CD4-positive, alpha-beta T cell treated with Interleukin-15 for 4 hours (primary cell): ENCODE data around the gene CCL19.
A peak's percentile ranks its signal among the peaks of the same experiment; 100 is the strongest.
"Not testable (repeated sequence)": the region's sequence is repeated elsewhere in the genome, so short reads cannot be mapped to it uniquely, and the experiment has no call there.

Experiments used
- DNase-seq: peaks from one replicate; pipeline ENCODE4 v3.0.0-alpha.2; 2020; ENCODE audit warnings: low spot score

Gene CCL19

DNA sequence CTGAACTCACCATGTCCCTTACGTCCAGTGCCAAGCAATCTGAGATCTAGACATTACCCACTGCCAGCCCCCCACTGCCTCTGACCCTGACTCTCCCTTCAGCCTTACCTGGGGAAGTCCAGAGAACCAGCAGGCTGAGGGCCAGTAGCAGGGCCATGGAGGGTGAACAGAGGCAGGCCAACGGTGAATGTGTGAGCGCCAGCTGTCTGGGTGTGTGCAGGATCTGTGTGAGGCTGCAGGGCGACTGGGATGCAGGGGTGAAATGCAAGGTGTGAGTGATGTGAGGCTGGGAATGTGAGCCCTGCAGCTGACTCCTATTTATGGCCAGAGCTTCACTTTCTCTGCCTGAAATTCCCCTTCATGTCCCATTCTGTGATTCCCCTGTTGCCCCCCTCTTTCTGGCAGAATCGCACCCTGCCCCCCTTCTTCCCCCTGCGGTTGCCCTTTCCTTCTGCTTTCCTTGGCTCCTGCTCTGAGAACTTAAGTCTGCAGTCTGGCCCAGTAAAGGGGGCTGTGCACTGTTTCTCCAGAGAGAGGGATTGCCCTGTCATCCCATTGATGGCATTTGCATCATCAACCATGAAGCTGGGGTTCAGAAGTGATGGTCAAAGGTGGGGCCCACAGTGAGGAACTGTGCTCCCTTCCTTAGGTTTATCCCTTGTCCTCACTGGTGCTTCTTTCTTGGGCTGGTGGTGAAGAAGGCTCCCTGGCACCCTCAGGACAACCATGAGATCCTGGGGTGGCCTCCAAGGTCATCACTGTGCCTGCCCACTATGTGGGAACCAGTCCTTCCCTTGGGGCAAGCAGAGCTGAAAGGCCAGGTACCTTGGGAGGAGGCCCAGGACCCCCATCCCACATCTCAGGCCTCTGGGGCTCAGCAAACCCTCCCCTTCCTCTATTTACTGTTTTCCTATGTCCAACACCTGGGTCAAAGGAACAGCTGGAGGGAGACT, at the start of gene CCL19:
Gene CCL19, minus strand, starts transcription at position 294 of the 953 bp plus-strand sequence. Its CDS starts 137 bp downstream, at position 157.
- no peak for DNase-seq

DNA sequence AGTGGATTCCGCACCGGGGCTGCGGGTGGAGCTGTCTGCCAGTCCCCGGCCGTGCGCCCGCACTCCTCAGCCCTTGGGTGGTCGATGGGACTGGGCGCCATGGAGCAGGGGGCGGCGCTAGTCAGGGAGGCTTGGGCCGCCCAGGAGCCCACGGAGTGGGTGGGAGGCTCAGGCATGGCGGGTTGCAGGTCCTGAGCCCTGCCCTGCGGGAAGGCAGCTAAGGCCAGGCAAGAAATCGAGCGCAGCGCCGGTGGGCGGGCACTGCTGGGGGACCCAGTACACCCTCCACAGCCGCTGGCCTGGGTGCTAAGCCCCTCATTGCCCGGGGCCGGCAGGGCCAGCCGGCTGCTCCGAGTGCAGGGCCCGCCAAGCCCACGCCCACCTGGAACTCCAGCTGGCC, 49.1 kb upstream of the CCL19 start:
- not testable (repeated sequence) for DNase-seq

DNA sequence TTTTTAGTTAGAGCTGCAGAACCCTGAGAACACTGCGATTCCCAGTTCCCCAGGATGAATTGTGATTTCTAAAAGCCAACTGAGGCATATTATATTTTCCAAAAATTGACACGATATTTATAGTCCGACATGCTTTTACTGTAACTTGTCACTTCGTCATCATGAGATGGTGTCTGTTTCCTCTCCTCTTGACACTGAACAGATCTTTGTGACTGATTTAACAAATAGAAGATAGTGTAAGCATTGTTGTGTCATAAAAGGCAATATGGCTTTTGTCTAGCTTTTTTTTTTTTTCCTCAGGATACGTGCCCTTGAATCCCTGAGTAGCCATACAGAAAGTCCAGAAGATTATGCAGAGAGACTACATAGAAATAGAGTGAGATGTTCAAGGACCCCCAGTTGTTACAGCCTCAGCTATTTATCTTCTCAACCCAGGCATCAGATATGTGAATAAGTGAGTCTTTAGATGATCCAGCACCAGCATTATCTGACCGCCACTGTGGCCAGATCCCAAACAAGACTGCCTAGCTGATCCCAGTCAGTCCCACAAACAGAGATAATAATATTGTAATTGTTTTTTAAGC, 46.7 kb upstream of the CCL19 start:
- DNase-seq = no peak

DNA sequence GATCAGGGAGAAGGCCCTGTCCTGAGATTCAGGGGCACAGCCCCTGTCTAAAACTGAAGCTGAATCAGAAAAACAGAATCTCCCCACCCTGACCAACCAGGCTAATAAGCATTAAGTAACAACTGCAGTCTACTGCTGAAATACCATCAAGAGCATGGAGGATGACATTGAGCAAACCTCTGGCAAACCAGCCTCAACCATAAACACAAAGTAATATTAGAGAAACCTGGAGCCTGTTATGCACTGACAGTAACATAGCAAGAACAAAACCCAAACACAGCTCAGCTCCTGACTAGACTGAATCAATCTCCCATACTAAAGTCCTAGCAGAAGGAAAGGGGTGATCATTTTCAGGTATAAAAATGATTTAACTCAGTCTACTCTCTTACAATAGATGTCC, 43.6 kb upstream of the CCL19 start:
- DNase-seq = no peak

DNA sequence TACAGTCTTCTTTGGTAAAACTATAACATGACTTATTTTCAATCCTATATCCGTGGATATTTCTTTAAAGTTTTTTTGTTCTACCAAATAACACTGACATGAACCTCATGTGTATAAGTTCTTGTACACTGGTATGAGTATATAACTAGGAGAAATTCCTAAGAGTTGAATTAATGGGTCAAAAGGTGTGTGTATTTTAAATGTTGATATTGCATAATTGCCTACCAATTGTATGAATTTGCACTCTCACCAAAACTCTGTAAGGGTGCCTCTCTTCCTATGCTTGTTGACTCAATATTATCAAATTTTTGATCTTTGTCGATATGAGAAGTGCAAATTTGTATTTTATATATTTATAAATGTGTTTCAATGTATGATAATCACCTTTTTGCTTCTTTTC, 41.8 kb upstream of the CCL19 start:
- no peak for DNase-seq

DNA sequence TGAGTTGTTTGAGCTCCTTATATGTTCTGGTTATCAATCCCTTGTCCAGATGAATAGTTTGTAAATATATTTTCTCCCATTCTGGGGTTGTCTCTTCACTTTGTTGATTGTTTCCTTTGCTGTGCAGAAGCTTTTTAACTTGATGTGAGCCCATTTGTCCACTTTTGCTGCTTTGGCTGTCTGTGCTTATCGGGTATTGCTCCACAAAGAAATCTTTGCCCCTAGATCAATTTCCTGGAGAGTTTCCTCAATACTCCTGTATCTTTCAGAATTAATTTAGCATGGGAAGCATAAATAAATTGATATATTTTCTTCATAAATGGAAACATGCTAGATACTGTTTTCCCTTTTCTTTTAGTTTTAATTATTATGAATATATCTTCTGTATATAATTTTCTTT, 41.4 kb upstream of the CCL19 start:
- no peak for DNase-seq

DNA sequence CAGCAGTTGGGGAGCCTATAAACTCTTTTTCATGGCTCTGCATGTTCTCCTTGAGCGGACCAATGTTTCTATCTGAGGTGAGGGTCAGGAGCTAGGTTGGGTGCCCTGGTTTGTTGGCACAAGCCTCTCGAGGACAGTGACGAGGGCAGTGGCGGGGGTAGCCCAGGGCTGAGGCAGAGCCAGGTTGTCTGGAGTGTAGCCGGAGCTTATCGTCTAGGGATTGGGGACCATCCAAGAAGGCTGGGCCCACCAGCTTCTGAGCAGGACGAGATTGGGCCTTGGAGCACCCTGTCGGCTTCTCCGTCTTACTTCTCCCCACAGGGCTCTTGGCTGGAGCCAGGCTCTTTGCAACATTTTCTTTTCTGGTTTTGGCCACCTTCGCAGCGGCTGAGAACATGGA, 32.1 kb upstream of the CCL19 start:
- no peak for DNase-seq

DNA sequence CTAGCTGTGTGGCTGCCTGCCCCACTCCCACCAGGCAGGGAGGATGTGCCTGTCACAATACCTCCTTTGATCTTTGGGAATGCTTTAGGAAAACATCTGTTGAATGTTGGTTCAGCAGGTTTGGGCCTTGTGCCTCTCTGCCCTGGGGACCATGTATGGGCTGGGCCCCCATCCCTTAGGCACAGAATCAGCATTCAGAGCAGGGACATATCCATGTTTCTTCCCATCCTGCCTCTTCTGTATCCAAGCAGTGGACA, 28.6 kb upstream of the CCL19 start:
- DNase-seq = not testable (repeated sequence)

DNA sequence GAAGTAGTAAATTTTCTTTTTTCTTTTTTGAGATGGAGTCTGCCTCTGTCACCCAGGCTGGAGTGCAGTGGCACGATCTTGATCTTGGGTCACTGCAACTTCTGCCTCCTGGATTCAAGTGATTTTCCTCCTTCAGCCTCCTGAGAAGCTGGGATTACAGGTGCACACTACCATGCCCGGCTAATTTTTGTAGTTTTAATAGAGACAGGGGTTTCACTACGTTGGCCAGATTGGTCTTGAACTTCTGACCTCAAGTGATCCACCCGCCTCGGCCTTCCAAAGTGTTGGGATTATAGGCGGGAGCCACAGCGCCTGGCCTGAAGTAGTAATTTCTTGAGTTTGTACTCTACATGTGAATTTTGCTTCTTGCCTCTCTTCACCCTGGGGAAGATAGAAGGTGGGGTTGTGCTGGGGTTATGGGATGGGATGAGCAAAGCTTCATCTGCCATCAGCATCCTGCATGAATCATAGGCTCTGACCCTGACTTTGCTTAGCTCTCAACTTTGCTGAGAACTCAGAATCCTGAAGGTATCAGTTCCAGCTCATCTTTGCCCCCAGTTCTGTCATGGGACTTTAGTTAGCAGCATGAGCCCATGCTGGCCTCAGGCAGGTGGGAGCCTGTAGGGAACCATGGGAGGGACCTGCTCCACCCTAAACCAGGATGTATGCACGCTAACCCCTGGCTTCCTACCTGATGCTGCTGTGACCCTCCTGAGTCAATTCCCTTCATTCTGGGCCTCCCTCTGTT, 28.1 kb upstream of the CCL19 start:
- DNase-seq = no peak

DNA sequence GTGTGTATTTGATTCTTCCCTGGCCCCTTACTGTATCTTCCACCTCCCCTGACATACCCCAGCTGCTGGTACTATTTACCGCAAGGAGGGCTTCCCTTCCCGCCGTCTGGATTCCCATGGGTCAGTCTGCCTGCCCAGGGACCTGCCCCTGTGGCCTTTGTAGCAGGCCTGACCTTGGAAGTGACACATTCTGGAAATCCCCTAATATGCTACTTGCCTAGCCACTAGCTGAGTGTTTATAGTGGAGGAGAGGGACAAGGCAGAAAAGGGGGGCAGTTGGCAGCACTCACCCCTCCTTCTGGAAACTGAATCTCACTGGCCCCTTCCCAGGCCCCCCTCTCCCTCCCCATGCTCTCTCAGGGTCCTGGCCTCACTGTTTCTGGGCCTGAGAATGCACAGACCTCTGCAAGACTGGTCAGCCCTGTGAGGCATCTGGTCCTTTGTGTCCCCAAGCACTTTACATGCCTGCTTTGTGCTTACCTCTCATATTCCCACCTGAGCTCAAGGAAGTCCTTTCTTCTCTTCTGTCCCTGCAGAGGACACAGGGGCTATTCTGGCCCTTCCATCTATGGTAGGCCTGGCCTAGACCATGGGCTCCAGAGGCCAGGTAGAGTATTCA, 27.0 kb upstream of the CCL19 start:
- DNase-seq = no peak

DNA sequence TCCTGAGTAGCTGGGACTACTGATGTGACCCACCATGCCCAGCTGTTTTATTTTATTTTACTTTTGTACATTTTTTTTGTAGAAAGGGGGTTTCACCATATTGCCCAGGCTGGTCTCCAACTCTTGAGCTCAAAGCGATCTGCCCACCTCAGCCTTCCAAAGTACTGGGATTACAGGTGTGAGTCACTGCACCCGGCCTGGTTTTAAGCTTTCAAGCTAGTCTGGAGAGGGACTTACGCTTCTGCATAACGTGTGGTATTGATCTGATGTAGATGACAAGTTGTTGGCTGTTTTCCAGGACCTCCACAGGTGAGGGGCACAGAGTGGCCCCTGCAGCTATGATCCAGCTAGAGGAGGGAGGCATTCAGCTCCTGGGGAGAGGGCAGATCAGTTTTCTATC, 25.6 kb upstream of the CCL19 start:
- DNase-seq = no peak

DNA sequence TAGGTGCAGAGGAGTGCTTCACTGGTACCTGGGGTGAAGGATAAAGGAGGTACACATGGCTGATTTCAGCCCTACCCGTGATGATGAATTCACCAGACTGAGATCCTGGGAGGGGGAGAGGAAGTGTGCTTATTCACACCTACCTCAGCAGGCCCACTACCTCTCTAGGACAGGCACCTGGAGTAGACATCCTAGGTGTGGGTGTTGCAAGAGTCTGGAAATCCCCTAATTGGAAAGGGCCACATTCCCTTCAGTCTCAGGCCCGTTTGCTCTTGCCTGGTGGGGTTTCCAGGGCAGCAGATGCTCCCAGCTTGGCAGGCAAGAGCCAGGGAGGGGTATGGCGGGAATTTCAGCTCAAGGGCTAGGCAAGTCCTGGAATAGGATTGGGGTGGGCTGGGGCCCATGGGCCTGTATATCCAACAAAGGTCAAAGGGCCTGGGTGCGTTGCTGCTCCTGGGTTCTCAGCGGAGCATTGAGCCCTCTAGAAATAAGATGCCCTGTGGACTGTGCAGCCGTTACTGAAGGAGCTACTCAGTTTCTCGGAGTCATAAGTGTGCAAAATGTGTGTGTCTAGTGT, 24.7 kb upstream of the CCL19 start:
- no peak for DNase-seq

DNA sequence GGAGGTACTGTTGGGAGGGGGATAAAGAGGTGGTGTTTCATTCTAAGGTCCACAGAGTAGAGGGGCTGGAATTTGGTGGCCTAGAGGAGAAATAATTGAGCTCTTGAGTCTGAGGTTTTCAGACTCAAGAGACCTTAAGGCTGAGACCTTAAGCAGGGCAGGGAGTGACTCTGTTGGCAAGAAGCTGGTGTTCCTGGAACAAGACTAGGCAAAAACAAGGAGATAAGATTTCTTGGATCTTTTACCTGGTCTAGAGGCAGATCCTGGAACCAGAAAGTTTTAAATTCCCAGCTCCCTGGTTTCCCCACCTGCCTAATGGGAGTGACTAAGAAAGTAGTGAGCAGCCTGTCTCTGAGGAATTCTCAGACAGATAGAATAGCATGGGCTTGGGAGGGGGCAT, 22.9 kb upstream of the CCL19 start:
- no peak for DNase-seq

DNA sequence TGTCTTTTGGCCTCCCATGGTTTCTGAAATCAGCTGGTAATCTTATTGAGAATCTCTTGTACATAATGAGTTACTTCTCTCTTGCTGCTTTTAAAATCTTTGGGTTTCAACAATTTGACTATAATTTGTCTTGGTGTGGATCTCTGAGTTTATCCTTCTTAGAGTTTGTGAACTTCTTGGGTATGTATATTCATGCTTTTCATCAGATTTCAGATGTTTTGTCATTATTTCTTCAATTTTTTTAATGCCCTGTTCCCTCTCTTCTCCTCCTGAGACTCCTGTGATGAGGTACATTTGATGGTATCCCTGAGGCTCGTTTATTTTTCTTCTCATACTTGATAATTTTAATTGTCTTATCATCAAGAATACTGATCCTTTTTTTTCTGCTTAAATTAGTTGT, 21.1 kb upstream of the CCL19 start:
- DNase-seq = no peak

DNA sequence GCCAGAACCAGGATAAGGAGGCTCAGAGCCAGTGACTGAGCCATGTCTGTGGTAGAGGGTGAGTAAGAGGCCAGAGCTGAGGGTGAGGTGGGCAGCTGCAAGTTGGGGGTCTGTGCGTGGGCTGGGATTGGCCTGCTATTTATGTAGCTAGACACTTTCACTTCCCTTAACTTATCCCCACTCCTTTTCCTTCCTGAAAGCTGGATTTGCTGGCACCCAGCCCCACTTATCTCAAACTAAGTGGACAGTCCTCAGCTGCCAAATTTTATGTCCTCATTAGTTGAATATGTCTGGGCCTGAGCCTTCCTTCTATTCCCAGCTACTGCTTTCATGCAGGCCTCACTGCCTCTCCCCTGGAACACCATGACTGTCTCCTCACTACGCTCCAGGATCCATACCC, 18.9 kb upstream of the CCL19 start, which contains the start of gene CCL21:
Gene CCL21, minus strand, starts transcription at position 114 of the 400 bp plus-strand sequence. Its CDS starts 70 bp downstream, at position 44.
- no peak for DNase-seq

DNA sequence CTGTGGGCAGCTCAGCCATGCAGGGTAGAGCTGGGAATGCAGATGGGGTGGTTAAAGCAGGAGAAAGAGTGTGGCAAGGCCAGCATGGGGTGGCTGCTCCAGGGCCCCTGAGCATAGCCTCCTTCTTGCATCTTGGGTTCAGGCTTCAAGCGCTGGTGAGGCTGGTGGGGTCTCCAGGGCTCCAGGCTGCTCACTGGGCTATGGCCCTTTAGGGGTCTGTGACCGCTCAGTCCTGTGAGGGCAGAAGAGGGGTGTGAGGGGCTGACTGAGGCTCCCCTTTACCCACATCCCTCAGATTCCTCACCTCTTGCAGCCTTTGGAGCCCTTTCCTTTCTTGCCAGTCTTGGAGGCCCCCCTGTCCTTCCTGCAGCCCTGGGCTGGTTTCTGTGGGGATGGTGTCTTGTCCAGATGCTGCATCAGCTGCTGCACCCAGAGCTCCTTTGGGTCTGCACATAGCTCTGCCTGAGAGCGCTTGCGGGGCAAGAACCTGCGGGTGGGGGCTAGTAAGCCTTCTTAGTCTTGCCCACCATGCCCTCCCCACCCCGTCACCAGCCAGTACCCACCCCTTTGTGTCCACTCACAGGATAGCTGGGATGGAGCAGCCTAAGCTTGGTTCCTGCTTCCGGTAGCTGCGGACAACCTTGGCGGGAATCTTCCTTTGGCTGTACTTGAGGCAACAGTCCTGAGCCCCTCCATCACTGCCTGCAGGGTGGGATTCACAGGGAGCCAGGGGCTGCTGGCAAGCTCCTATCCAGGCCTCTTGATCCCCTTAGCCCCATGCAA, 18.3 kb upstream of the CCL19 start:
- DNase-seq = no peak

DNA sequence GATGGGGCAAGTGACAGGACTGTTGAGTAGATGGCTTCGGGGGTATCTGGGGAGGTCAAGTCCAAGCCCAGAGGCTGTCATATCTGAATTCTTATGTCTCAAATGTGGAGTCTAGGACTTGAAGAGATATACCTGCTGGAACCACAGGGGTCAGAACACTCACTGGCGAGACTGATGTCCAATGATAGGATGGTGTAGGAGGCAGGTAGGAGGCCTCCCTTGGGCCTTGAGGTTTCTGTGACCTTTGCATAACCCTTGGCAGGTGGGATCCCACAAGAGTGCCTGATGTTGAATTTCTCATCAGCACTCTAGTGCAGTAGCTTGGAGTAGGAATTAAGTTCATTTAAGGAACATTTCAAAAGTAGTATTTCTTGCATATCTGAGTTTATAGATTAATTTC, 16.1 kb upstream of the CCL19 start:
- DNase-seq = no peak

DNA sequence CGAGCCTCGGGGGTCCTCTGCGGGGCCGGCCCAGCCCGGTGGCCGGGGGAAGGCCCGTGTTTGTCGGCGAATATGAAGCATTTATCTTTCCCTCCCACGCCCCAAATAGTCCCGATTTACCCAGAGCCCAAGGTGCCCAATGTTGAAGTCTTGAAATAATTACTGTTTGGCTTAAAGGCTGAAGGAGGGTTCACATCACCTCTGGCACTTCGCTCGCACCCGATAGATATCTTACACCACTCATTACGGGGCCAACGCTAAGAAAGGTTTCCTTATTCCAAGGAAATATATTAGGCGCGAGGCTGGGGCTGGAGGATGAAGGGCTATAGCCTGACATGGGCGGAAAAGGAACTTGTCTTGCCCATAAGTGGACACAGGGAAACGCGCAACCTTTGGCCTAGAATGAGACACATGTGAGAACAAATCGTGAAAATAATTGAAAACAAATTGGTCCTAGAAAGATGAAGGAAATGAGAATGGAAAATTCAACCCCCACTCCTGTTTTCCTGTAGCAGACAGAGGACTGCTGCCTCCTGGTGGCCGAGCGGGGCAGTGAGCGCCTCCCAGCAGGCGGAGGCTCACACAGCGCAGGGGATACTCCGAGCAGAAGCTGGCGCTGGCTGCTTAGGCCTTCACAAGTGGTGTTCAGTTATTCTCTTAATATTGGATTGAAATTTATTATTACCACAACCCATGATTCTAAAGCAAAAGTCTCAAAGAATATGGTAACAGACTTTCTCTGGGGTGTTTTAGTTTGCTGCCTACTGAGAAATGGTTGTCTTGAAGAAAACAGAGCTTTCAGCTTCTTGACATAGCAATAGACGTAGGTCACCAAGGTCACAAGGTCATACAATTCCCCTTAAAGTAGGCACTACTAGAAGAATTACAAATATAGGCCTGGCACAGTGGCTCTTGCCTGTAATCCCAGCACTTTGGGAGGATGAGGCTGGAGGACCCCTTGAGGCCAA, 11.0 kb upstream of the CCL19 start:
- peak; percentile 83 for DNase-seq

DNA sequence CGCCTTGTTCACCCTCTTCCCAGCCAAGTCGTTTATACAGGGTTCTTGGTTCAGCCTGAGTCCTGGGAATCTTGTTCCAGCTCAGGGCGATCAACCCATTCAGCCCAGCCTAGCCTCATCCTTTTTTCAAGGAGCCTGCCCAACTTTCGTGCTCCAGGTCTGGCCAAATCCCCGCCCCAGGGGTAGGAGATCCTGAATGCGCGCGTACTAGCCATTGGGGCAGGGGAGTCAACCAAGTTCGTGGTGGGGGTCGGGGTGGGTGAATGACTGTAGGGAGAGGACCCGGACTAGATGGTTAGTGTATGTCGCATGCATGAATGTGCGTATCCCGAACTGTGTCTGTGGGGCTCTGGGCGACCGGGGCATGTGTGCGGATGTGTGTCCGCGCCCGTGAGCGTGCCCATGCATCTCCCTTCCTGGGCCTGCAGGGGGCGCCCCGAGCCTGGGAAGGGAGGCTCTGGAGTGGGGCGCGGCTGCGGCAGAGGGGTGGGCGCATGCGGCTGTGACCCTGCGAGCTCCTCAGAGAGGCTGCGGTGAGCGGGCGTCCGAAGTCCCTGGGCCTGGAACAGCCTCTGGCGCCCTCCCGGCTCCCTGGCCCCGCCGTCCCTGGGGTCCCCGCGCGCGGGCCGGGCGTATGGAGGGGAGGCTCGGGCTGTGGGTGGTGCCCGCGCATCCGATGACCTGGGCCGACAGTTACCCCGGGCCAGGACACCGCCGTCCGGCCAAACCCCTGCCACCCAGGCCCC, 10.1 kb upstream of the CCL19 start:
- peak; percentile 77 for DNase-seq
